Dermis microvascular lymphatic vessel endothelial cell (primary cell): Measurements from ENCODE around the gene MEIKIN. TPM values are rescaled to one million over a fixed set of nuclear protein-coding genes. Genes with fewer than 3 reads are reported as not detected.

Experiments
- DNase-seq, 2 donors: peaks; one replicate each; pipeline versions ENCODE4 v3.0.0 to v3.0.0-alpha.2; 2010; ENCODE audit warnings: low read depth in 2 of 2
- total RNA-seq: library from RNA; depleted of rRNA; stranded (reverse); fragments of >200 nt; gene quantifications from 2 replicates; pipeline ENCODE4 v1.2.1, GENCODE V29; 2014

MEIKIN gene
- total RNA-seq, 1 donor from 2014 or later = not detected

DNA sequence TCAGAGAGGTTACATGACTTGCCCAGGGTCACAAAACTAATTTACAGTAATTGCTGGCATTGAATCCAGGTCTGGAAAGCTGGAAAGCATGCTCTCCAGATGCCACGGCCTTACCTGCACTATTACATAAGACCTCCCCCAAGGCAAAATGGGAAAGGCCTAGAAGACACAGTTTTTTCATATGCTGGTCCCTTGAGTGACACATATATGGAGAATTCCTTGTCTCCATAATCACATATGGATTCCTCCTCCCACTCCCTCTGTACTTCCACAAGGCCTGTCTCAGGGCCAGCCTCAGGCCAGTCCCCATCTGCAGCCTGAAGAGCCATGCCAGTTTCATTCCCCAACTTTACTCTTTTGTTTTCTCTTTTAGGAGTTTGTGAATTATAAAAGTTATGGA lies 28.6 kb upstream of the MEIKIN start:
- no peak for DNase-seq

DNA sequence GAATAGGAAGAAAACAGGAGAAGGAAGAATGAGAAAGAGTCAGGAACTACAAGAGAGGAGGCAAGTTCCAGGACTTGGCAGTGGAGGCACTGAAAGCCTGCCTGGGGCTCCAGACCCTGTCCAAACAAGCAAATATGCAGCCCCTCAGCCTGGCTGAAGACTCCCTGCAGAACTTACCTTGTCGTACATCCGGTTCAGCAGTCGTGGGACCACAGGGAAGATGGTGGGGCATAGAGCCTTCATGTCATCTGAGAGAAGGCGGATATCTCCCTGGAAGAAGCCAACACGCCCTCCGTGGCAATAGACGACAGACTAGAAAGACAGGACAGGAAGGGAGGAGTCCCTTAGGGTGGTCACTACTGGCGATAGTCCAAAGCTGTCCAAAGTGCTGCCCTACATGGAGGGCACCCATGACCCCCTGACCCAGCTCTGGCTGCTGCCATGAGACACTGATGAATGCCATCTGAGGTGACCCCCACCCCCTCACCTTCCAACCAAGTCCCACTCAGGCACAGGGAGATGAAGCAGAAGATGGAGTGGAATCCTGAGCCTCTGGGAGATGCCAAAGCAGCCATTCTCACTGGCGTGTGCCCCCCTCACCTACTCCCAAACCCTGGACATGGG lies 27.7 kb upstream of the MEIKIN start:
- DNase-seq = no peak

DNA sequence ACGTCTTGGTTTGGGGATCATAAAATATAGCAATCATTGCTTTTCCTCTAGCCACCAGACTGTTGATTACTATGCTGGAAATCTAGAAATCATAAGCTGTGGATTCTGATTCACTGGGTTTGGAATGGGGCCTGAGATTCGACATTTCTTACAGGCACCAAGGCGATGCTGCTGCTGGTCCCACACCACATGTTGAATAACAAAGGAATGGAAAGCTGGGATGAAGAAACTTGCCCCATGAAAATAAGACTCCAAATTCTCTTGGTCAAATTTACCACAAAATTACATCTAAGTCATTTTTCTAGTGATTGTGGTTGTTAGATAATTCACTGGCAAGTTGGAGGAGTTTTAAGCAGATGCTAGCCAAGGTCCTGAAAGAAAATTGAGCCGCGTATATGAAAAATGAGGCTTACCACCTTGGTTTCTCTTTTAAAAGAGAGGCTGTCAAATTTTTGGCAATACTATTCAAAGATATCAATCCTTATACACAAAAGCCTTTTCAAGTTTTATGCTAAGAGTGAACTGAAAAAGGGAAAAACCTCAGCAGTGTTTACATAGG lies 23.0 kb upstream of the MEIKIN start:
- no peak for DNase-seq

GRCh38 chr5:131966551-131966950 lies 21.1 kb upstream of the MEIKIN start:
- no peak for DNase-seq

DNA sequence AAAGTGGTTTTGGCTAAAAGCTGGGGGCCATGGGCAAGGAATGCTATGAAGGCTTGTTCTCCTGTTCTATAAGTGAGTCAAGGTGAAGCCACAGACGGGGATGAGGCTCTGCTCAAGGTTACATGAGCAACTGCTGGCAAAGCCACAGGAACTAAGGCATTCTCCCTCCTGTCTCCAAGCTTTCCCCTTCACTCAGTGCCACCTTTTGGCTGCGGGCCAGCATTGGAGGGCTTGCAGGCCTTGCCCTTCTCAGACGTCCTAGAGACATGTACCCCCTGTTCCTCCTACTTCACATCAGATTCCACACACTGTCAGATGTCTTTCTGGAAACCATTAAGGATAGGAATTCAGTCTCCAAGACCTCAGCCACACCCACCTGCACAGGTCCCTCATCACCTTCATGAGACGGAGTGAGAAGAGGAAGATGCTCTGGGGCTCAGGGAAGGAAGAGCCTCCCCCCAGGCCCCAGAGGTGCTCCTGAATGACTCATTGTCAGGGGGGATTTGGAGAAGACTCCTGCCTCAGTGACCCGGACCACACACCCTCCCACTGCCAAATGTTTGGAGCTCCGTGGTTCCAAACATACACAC lies 20.5 kb upstream of the MEIKIN start:
- no peak for DNase-seq

DNA sequence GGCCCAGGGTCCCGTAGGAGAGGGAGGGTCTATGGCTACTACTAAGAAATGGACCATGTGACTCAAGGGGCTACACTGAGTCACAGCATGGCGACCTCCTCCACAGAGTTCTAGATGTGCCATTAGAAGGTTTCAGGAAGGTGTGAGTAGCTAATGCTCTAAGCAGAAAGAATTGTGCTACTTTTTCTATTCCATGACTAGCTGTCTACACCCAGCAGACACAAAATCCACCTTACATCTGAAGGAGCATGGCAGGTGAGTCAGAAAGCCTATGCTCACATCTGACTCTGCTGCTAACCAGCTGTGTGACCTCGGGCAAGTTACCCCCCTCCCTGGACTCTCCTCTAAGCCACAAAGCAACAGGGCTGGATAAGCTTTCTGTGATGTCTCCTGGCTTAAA lies 14.4 kb upstream of the MEIKIN start:
- no peak for DNase-seq

GRCh38 chr5:131959136-131959535 lies 13.7 kb upstream of the MEIKIN start:
- DNase-seq = no peak

DNA sequence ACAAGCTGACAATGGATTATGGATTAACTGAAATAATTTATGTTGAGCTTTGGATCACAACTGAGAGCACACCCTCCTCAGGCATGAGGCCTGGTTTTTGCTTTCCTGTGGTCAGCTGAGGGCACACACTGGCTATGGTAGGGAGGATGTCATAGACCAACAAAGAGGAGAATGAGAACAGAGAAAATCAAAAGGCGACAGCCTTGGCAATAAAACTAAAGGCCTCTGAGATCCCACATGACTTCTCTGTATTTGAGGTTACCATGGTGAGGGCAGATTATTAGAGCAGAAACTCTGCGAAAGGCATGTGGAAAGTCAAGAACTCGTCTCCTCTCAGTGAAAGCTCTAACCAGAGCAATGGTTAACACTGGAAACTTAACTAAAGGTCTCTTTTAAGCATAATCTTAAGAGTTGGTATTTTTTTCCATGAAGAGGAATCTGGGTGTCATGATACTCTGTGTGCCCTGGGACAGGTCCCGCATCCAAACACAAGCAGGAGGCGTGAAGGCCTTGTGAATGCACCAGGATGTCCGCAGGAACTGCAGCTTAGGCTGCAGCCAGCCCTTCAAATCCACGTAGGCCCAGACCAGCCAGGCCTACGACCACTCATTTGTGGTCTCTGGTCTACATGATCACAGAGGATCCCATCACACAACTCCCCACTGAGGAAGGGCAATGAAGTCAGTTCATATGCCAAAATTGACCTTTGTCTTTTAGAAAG lies 12.4 kb upstream of the MEIKIN start:
- no peak for DNase-seq

GRCh38 chr5:131953969-131954368 lies 8.5 kb upstream of the MEIKIN start:
- DNase-seq = no peak

- DNase-seq = no peak
Observed at GRCh38 chr5:131952301-131952857, 6.9 kb upstream of the MEIKIN start.

DNA sequence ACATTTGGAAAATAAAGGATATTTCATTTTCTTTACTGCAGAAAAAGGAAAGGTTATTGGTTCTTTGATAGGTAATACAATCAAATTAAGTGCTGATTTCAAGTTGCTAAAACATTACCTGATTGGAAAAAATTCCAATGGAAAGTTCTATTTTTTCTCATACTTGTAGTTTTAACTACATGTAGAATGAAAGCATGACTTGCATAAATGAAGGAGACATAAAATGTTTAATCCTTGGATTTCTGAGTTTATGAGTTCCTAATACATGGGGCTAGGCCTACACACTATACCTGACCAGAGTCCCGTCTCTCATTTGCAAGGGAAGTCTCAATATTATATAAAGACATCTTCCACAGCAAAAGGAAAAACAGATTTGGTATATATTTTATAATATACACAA lies 5.2 kb upstream of the MEIKIN start:
- no peak for DNase-seq

GRCh38 chr5:131947445-131947844 lies 2.0 kb upstream of the MEIKIN start:
- no peak for DNase-seq

GRCh38 chr5:131944702-131945550 lies 537 bp downstream of the MEIKIN start:
- DNase-seq = no peak

GRCh38 chr5:131943916-131944315 lies 1.5 kb downstream of the MEIKIN start:
- DNase-seq = no peak

GRCh38 chr5:131942016-131942415 lies 3.4 kb downstream of the MEIKIN start:
- no peak for DNase-seq

DNA sequence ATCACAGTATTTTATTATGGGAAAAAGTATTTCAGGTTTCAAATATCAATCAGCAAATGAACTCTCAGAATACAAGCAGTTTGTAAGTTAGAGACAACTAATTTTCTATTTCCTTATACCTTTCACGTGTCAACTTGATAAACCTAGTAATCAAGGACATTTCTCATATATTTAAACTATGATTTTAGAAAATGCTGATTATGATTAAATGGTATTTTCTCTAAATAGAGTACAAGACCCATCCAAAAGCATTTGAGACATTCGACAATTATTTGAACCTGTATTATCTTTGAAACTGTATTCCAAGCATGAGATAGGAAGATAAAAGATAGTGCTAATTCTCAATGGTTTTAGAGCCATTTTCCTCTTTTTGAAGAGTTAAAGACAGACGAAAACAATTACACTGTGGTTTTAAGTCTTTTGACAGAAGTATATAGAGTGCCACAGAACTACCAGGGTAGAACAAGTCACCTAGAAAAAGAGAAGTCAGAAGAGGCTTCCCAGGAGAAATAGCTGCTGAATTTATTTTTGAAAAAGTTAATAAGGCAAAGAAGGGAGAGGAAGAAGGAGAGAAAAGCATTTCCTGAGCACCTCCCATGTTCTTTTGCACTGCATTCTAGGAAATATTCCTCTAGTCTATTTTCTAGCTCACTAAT lies 5.6 kb downstream of the MEIKIN start:
- no peak for DNase-seq

GRCh38 chr5:131932235-131932634 lies 13.2 kb downstream of the MEIKIN start:
- no peak for DNase-seq

DNA sequence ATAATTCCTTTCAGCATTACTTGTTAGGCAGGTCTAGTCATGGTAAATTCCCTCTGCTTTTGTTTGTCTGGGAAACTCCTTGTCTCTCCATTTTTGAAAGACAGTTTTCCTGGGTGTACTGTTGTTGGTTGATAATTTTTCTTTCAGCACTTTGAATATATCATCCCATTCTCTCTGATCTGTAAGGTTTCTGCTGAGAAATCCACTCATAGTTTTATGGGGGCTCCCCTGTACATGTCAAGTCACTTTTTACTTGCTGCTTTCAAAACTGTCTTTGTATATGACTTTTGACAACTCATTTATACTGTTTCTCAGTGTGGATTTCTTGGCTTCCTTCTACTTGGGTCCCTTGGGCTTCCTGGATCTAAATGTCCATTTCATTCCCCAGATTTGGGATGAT lies 16.5 kb downstream of the MEIKIN start:
- no peak for DNase-seq

DNA sequence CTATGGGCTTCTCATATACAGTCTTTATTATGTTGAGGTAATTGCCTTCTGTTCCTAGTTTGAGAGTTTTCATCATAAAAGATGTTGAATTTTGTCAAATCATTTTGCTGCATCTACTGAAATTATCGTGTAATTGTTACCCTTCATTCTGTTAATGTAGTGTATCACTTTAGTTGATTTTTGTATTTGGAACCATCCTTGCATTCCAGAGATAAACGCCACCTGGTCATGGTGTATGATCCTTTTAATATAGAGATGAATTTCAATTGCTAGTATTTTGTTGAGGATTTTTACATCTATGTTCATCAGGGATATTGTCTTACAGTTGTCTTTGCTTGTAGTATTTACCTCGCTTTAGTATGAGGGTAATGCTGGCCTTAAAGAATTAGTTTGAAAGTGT lies 19.3 kb downstream of the MEIKIN start:
- DNase-seq = no peak

DNA sequence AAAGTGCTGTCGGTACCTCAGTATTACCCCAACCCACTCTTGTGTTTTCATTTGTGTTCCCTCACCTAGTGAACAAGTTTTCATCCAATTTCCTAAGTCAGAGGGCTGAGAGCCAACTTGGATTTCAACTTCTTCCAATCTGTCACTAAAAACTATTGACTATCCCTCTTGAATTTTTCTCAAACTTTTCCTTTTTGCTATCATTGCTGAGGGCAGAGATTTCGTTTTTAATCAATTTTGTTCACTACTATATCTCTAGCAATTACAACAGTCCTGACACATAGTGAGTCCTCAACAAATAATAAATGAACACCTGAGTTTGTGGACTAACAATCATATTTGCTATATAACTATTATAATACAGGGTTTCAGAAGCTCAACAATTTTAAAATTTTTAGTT lies 29.0 kb downstream of the MEIKIN start:
- no peak for DNase-seq

DNA sequence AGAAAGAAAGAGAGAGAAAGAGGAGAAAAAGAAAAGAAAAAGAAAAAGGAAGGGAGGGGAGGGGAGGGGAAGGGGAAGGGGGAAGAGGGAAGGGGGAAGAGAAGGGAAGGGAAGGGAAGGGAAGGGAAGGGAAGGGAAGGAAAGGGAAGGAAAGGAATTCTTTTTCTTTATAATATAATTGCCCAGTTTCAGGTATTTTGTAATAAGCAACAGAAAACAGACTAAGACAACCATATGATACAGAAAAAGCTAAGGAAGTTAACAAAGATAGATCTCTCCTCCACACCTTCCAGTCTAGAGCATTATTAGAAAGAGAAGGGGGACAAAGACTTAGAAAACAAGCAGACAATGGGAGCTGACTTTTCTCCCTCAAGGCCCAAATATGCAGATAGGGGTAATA lies 31.0 kb downstream of the MEIKIN start:
- DNase-seq = no peak
